ENCODE results near the gene KNL1. TPM values are rescaled to one million over a fixed set of nuclear protein-coding genes. Genes with fewer than 3 reads are reported as not detected.

KNL1 gene
- 9.5 TPM for total RNA-seq (ENCODE audit: unreplicated experiment)
- long read RNA-seq, result 0 reads

- TF ChIP-seq CTCF (IDR thresholded peaks at IDR 0.05; ENCODE audit: unreplicated experiment), result no peak
- H3K9me3 Mint-ChIP-seq (ENCODE audit: unreplicated experiment), result no peaks in the 10 kb centered on the region
- H3K27me3 Mint-ChIP-seq (ENCODE audit: unreplicated experiment), result peaks cover 19% of the 10 kb centered on the region
- peaks cover 25% of the 10 kb centered on the region for H3K4me1 Mint-ChIP-seq (ENCODE audit: unreplicated experiment)
- peak; percentile 90 for DNase-seq (ENCODE audit: low spot score)
- peak within 1 kb of the TSS; percentile 97 for H3K4me3 Mint-ChIP-seq (ENCODE audit: unreplicated experiment)
- peaks cover 4% of the 10 kb centered on the region for H3K36me3 Mint-ChIP-seq (ENCODE audit: low read depth, unreplicated experiment)
- H3K27ac Mint-ChIP-seq (ENCODE audit: unreplicated experiment), result peak within 1 kb of the TSS; percentile 99
Measured at GRCh38 chr15:40593588-40594428, at the start of gene KNL1. Gene KNL1 (plus strand): TSS chr15:40594249. CDS start chr15:40602932, 8,683 bp downstream.

- Mint-ChIP-seq H3K36me3 (ENCODE audit: low read depth, unreplicated experiment) (peaks cover 17% of the 10 kb centered on the region), H3K4me1 (ENCODE audit: unreplicated experiment) (no peaks in the 10 kb centered on the region), H3K27ac (ENCODE audit: unreplicated experiment) (no peak overlapping the region), H3K9me3 (ENCODE audit: unreplicated experiment) (no peaks in the 10 kb centered on the region), H3K27me3 (ENCODE audit: unreplicated experiment) (no peaks in the 10 kb centered on the region), H3K4me3 (ENCODE audit: unreplicated experiment) (no peak overlapping the region)
- no peak for DNase-seq (ENCODE audit: low spot score)
- no peak for TF ChIP-seq CTCF (IDR thresholded peaks at IDR 0.05; ENCODE audit: unreplicated experiment)
Measured at GRCh38 chr15:40545457-40545856, 48.6 kb upstream of the KNL1 start.

GRCh38 chr15:40548610-40549009 is 45.4 kb upstream of the KNL1 start:
- no peak for DNase-seq (ENCODE audit: low spot score)
- TF ChIP-seq CTCF (IDR thresholded peaks at IDR 0.05; ENCODE audit: unreplicated experiment), result no peak
- Mint-ChIP-seq H3K27me3 (ENCODE audit: unreplicated experiment) (no peaks in the 10 kb centered on the region), H3K9me3 (ENCODE audit: unreplicated experiment) (no peaks in the 10 kb centered on the region), H3K36me3 (ENCODE audit: low read depth, unreplicated experiment) (peaks cover 31% of the 10 kb centered on the region), H3K4me1 (ENCODE audit: unreplicated experiment) (peaks cover 8% of the 10 kb centered on the region), H3K27ac (ENCODE audit: unreplicated experiment) (no peak overlapping the region), H3K4me3 (ENCODE audit: unreplicated experiment) (no peak overlapping the region)

- Mint-ChIP-seq H3K27me3 (ENCODE audit: unreplicated experiment) (no peaks in the 10 kb centered on the region), H3K36me3 (ENCODE audit: low read depth, unreplicated experiment) (peaks cover 36% of the 10 kb centered on the region), H3K9me3 (ENCODE audit: unreplicated experiment) (no peaks in the 10 kb centered on the region), H3K4me1 (ENCODE audit: unreplicated experiment) (peaks cover 21% of the 10 kb centered on the region), H3K27ac (ENCODE audit: unreplicated experiment) (no peak overlapping the region), H3K4me3 (ENCODE audit: unreplicated experiment) (no peak overlapping the region)
- no peak for TF ChIP-seq CTCF (IDR thresholded peaks at IDR 0.05; ENCODE audit: unreplicated experiment)
- DNase-seq (ENCODE audit: low spot score), result no peak
Measured at GRCh38 chr15:40549894-40550293, 44.2 kb upstream of the KNL1 start.

GRCh38 chr15:40550341-40551037 is 43.6 kb upstream of the KNL1 start:
- peaks cover 41% of the 10 kb centered on the region for H3K36me3 Mint-ChIP-seq (ENCODE audit: low read depth, unreplicated experiment)
- peak overlapping the region; percentile 4 for H3K4me3 Mint-ChIP-seq (ENCODE audit: unreplicated experiment)
- H3K27ac Mint-ChIP-seq (ENCODE audit: unreplicated experiment), result no peak overlapping the region

More at GRCh38 chr15:40550341-40551037, 43.6 kb upstream of the KNL1 start:
- Mint-ChIP-seq H3K9me3 (ENCODE audit: unreplicated experiment) (no peaks in the 10 kb centered on the region), H3K27me3 (ENCODE audit: unreplicated experiment) (no peaks in the 10 kb centered on the region), H3K4me1 (ENCODE audit: unreplicated experiment) (peaks cover 25% of the 10 kb centered on the region)
- TF ChIP-seq CTCF (IDR thresholded peaks at IDR 0.05; ENCODE audit: unreplicated experiment), result no peak
- no peak for DNase-seq (ENCODE audit: low spot score)
